Ureter (tissue), 1 donor: Measurements from ENCODE around the gene PUS1. TPM values are rescaled to one million over a fixed set of nuclear protein-coding genes. Genes with fewer than 3 reads are reported as not detected.

Source experiments
- DNase-seq: peaks from one replicate; pipeline ENCODE4 v3.0.0-alpha.2; 2020; ENCODE audit warnings: low spot score
- total RNA-seq: library from RNA; stranded (reverse); gene quantifications from one replicate; pipeline ENCODE4 v1.2.4, GENCODE V29; 2023
- donor health status: DM: yes; HTN: yes; CAD: no.

Gene PUS1
- total RNA-seq, 1 donor from 2014 or later = 46.9 TPM

- no peak for DNase-seq
Measured at GRCh38 chr12:131934535-131934934, 5.5 kb downstream of the PUS1 start.

- DNase-seq = no peak
Measured at GRCh38 chr12:131938082-131938481, 9.0 kb downstream of the PUS1 start.

GRCh38 chr12:131939007-131939406 lies 9.9 kb downstream of the PUS1 start:
- no peak for DNase-seq

GRCh38 chr12:131940141-131940547 lies 11.1 kb downstream of the PUS1 start:
- no peak for DNase-seq

GRCh38 chr12:131941116-131941986 lies 12.3 kb downstream of the PUS1 start:
- DNase-seq = no peak

GRCh38 chr12:131941987-131942341 lies 12.9 kb downstream of the PUS1 start:
- DNase-seq = no peak

GRCh38 chr12:131942671-131943070 lies 13.6 kb downstream of the PUS1 start:
- DNase-seq = no peak

- DNase-seq = no peak
Measured at GRCh38 chr12:131943389-131943788, 14.3 kb downstream of the PUS1 start.

- DNase-seq = no peak
Measured at GRCh38 chr12:131943876-131944275, 14.8 kb downstream of the PUS1 start.

GRCh38 chr12:131944601-131945251 lies 15.7 kb downstream of the PUS1 start:
- no peak for DNase-seq

GRCh38 chr12:131946757-131947156 lies 17.7 kb downstream of the PUS1 start:
- no peak for DNase-seq

GRCh38 chr12:131947482-131948027 lies 18.5 kb downstream of the PUS1 start:
- no peak for DNase-seq

GRCh38 chr12:131948166-131948712 lies 19.2 kb downstream of the PUS1 start:
- DNase-seq = peak; percentile 9

- peak; percentile 19 for DNase-seq
Measured at GRCh38 chr12:131948713-131949430, 19.8 kb downstream of the PUS1 start.

GRCh38 chr12:131949431-131950181 lies 20.5 kb downstream of the PUS1 start, which contains the start of gene EP400:
EP400 (plus strand) TSS chr12:131949942; CDS start chr12:131960620, 10,678 bp downstream.
- DNase-seq = peak; percentile 95

- peak; percentile 43 for DNase-seq
Measured at GRCh38 chr12:131950182-131950913, 21.3 kb downstream of the PUS1 start.

GRCh38 chr12:131953810-131954209 lies 24.7 kb downstream of the PUS1 start:
- DNase-seq = peak; percentile 12

GRCh38 chr12:131954460-131954859 lies 25.4 kb downstream of the PUS1 start:
- peak; percentile 12 for DNase-seq

GRCh38 chr12:131959116-131959515 lies 30.0 kb downstream of the PUS1 start:
- no peak for DNase-seq
